MCF 10A (cell line): ENCODE measurements around the gene NTN1. TPM values are rescaled to one million over a fixed set of nuclear protein-coding genes. Genes with fewer than 3 reads are reported as not detected.
A peak's percentile ranks its signal among the peaks of the same experiment; 100 is the strongest.

Source experiments
- BruUV-seq: library from RNA; stranded (reverse); fragments of 400-500 nt; replicated peaks from 2 replicates; lab custom pipeline; 2021; lab: Mats Ljungman, UMichigan
- CTCF ChIA-PET: fragments of 300-600 bp; sonication (Branson Sonifier 250); formaldehyde crosslinking; extraction: SDS; loops from one replicate; lab custom pipeline; 2021; ENCODE audit warnings: antibody characterized with exemption, inconsistent platforms; lab: Yijun Ruan, JAX
- POLR2A ChIA-PET: fragments of 300-600, 350-650 bp; sonication (Branson Sonifier 250); formaldehyde crosslinking; extraction: SDS; loops from one replicate; lab custom pipeline; 2020; ENCODE audit warnings: antibody characterized with exemption, inconsistent platforms; lab: Yijun Ruan, JAX
- DNase-seq: peaks from one replicate; pipeline ENCODE4 v3.0.0-alpha.2; 2018; ENCODE audit not compliant: unreplicated experiment
- H3K27ac Mint-ChIP-seq: one replicate; pipeline ENCODE4 v1.8.0; 2022; ENCODE audit warnings: mild to moderate bottlenecking, low read depth, mixed read lengths; ENCODE audit not compliant: unreplicated experiment
- H3K27me3 Mint-ChIP-seq: one replicate; pipeline ENCODE4 v1.8.0; 2022; ENCODE audit warnings: mixed read lengths; ENCODE audit not compliant: insufficient read depth, unreplicated experiment
- H3K36me3 Mint-ChIP-seq: one replicate; pipeline ENCODE4 v1.8.0; 2022; ENCODE audit warnings: mild to moderate bottlenecking, moderate library complexity, mixed read lengths; ENCODE audit not compliant: insufficient read depth, unreplicated experiment
- H3K4me1 Mint-ChIP-seq: one replicate; pipeline ENCODE4 v1.8.0; 2022; ENCODE audit warnings: mixed read lengths; ENCODE audit not compliant: insufficient read depth, unreplicated experiment
- H3K4me3 Mint-ChIP-seq: one replicate; pipeline ENCODE4 v1.8.0; 2022; ENCODE audit warnings: mild to moderate bottlenecking, moderate library complexity, mixed read lengths; ENCODE audit not compliant: unreplicated experiment
- H3K9me3 Mint-ChIP-seq: one replicate; pipeline ENCODE4 v1.8.0; 2022; ENCODE audit warnings: mixed read lengths; ENCODE audit not compliant: unreplicated experiment
- CTCF ChIP-seq: fragments of 200-600 bp; IDR thresholded peaks from one replicate; pipeline ENCODE4 v1.8.0; 2022; ENCODE audit warnings: antibody characterized with exemption, mild to moderate bottlenecking; ENCODE audit not compliant: unreplicated experiment
- intact Hi-C: fragments of 100-400 bp; cut with micrococcal nuclease; formaldehyde crosslinking; loops from 2 replicates; pipeline ENCODE4 v1.14.1; 2022
- total RNA-seq: library from RNA; stranded (reverse); gene quantifications from 2 replicates; pipeline ENCODE4 v1.2.3, GENCODE V29; 2022

The NTN1 gene
- total RNA-seq, 1 experiment from 2014 or later: 0.23 TPM

GRCh38 chr17:9050801-9051401, 29.6 kb downstream of the NTN1 start:
- Mint-ChIP-seq H3K4me1 (no peaks in the 10 kb centered on the region), H3K27me3 (no peaks in the 10 kb centered on the region), H3K36me3 (no peaks in the 10 kb centered on the region), H3K4me3 (no peak overlapping the region), H3K27ac (no peak overlapping the region), H3K9me3 (peaks cover 15% of the 10 kb centered on the region)
- no peak for TF ChIP-seq CTCF
- CTCF ChIA-PET: interaction anchor here (1.0 to 1.5 kb wide), 3 partner anchors 16 to 53 kb away, joined by 3 read pairs; no protein-coding TSS in a partner anchor
- intact Hi-C loops: no loop called here
- BruUV-seq: no TSS peak
- POLR2A ChIA-PET: interaction anchor here (0.7 to 1.3 kb wide), 3 partner anchors 8 to 165 kb away, joined by 3 read pairs; no protein-coding TSS in a partner anchor
- DNase-seq: peak; percentile 70

- no peak overlapping the region for H3K4me3 Mint-ChIP-seq
- no peak overlapping the region for H3K27ac Mint-ChIP-seq
- CTCF ChIA-PET: interaction anchor here (1.0 to 1.5 kb wide), 2 partner anchors 16 to 54 kb away, joined by 3 read pairs; no protein-coding TSS in a partner anchor
- no peak for DNase-seq
- no peaks in the 10 kb centered on the region for H3K36me3 Mint-ChIP-seq
- H3K4me1 Mint-ChIP-seq: no peaks in the 10 kb centered on the region
- BruUV-seq: no TSS peak
- H3K9me3 Mint-ChIP-seq: peaks cover 15% of the 10 kb centered on the region
- POLR2A ChIA-PET: interaction anchor here (0.7 to 1.3 kb wide), 4 partner anchors 9 to 165 kb away, joined by 3 read pairs; no protein-coding TSS in a partner anchor
- intact Hi-C loops: no loop called here
- TF ChIP-seq CTCF: no peak
- H3K27me3 Mint-ChIP-seq: no peaks in the 10 kb centered on the region
Observed at GRCh38 chr17:9051561-9051960, 30.3 kb downstream of the NTN1 start.

GRCh38 chr17:9052921-9053320, 31.6 kb downstream of the NTN1 start:
- DNase-seq: peak; percentile 22
- no peak for TF ChIP-seq CTCF
- no peaks in the 10 kb centered on the region for H3K27me3 Mint-ChIP-seq
- H3K4me1 Mint-ChIP-seq: no peaks in the 10 kb centered on the region
- BruUV-seq: no TSS peak
- H3K4me3 Mint-ChIP-seq: no peak overlapping the region
- POLR2A ChIA-PET: no interaction called here
- CTCF ChIA-PET: interaction anchor here (0.6 kb wide), 2 partner anchors 224 to 262 kb away, joined by 3 to 4 read pairs; no protein-coding TSS in a partner anchor
- H3K36me3 Mint-ChIP-seq: no peaks in the 10 kb centered on the region
- intact Hi-C loops: no loop called here
- H3K9me3 Mint-ChIP-seq: peaks cover 15% of the 10 kb centered on the region
- H3K27ac Mint-ChIP-seq: no peak overlapping the region

- Mint-ChIP-seq H3K36me3 (no peaks in the 10 kb centered on the region), H3K27ac (no peak overlapping the region), H3K27me3 (no peaks in the 10 kb centered on the region), H3K4me3 (no peak overlapping the region), H3K4me1 (no peaks in the 10 kb centered on the region), H3K9me3 (peaks cover 15% of the 10 kb centered on the region)
- ChIA-PET CTCF (interaction anchor here (0.6 kb wide), 1 partner anchor 261 kb away, joined by 3 read pairs; no protein-coding TSS in a partner anchor), POLR2A (no interaction called here)
- BruUV-seq: no TSS peak
- intact Hi-C loops: no loop called here
- no peak for TF ChIP-seq CTCF
- no peak for DNase-seq
Observed at GRCh38 chr17:9053406-9053805, 32.1 kb downstream of the NTN1 start.
